NCI-H446 treated with DMSO at 0.1 percent for 48 hours (cell line): Measurements from ENCODE around the gene SUPT7L.
"Not testable (repeated sequence)": the region's sequence is repeated elsewhere in the genome, so short reads cannot be mapped to it uniquely, and the experiment has no call there.

Source experiments
- DNase-seq: peaks from one replicate; lab custom pipeline; 2025; lab: John Stamatoyannopoulos, UW

The SUPT7L gene

GRCh38 chr2:27638037-27638637 lies 25.3 kb downstream of the SUPT7L start:
- no peak for DNase-seq

- no peak for DNase-seq
These were observed 26.6 kb downstream of the SUPT7L start for GRCh38 chr2:27636766-27637165.

GRCh38 chr2:27634291-27634690 lies 29.1 kb downstream of the SUPT7L start:
- DNase-seq = no peak

GRCh38 chr2:27630257-27630656 lies 33.2 kb downstream of the SUPT7L start:
- DNase-seq = not testable (repeated sequence)

GRCh38 chr2:27628767-27629709 lies 34.4 kb downstream of the SUPT7L start, which contains the start of the genes CCDC121 and GPN1:
TSS of gene CCDC121 (minus strand) at chr2:27629012. CDS start at chr2:27627799, 1,213 bp downstream.
TSS of gene GPN1 (plus strand) at chr2:27629050. CDS start at chr2:27629059, 9 bp downstream.
- peak; percentile 62 for DNase-seq

GRCh38 chr2:27627963-27628766 lies 35.2 kb downstream of the SUPT7L start:
- no peak for DNase-seq

- not testable (repeated sequence) for DNase-seq
These were observed 36.5 kb downstream of the SUPT7L start for GRCh38 chr2:27626921-27627320.

- DNase-seq = not testable (repeated sequence)
These were observed 37.1 kb downstream of the SUPT7L start for GRCh38 chr2:27626323-27626722.

GRCh38 chr2:27624943-27625342 lies 38.5 kb downstream of the SUPT7L start:
- DNase-seq = no peak

GRCh38 chr2:27622921-27623384 lies 40.5 kb downstream of the SUPT7L start:
- DNase-seq = no peak

GRCh38 chr2:27621524-27621923 lies 41.9 kb downstream of the SUPT7L start:
- no peak for DNase-seq

- no peak for DNase-seq
These were observed 48.1 kb downstream of the SUPT7L start for GRCh38 chr2:27615316-27615715.

GRCh38 chr2:27613985-27614384 lies 49.4 kb downstream of the SUPT7L start:
- DNase-seq = no peak

- no peak for DNase-seq
These were observed 56.8 kb downstream of the SUPT7L start for GRCh38 chr2:27606611-27607010.
